HEK293 (cell line): Measurements from ENCODE around the gene HAND1.

Experiments used
- CTCF ChIA-PET: fragments of 350-600 bp; formaldehyde crosslinking; extraction: SDS; loops from one replicate; lab custom pipeline; 2021; ENCODE audit warnings: antibody characterized with exemption; lab: Yijun Ruan, JAX
- POLR2A ChIA-PET: fragments of 300-600 bp; formaldehyde crosslinking; extraction: SDS; loops from one replicate; lab custom pipeline; 2020; ENCODE audit warnings: antibody characterized with exemption, inconsistent platforms; lab: Yijun Ruan, JAX
- H3K27ac ChIP-seq: fragments of 200-500 bp; sonication (Bioruptor generic); 2 replicates; pipeline ENCODE4 v1.5.1; 2014; ENCODE audit warnings: low read depth, low read length, control low read depth, inconsistent platforms; ENCODE audit errors: extremely low read depth
- H3K36me3 ChIP-seq, 2 experiments: fragments of 200-500 bp in 1 of 2; sonication (Bioruptor generic) in 1 of 2; 1 replicate in 1 of 2; 2 replicates in 1 of 2; pipeline ENCODE4 v1.5.1; 2014 to 2017; ENCODE audit warnings: inconsistent platforms in 2 of 2, low read length in 2 of 2; ENCODE audit not compliant: control insufficient read depth in 2 of 2, insufficient read depth in 1 of 2
- H3K4me1 ChIP-seq: fragments of 200-500 bp; sonication (Bioruptor generic); 2 replicates; pipeline ENCODE4 v1.5.1; 2014; ENCODE audit warnings: mild to moderate bottlenecking, low read length, inconsistent platforms; ENCODE audit not compliant: control insufficient read depth, insufficient read depth
- H3K4me3 ChIP-seq: 2 replicates; pipeline ENCODE4 v1.5.1; 2011; ENCODE audit warnings: low read depth, mild to moderate bottlenecking, control low read depth, low read length, moderate library complexity
- H3K9me3 ChIP-seq: fragments of 200-500 bp; sonication (Bioruptor generic); 2 replicates; pipeline ENCODE4 v1.5.1; 2014; ENCODE audit warnings: low read depth, low read length, inconsistent platforms; ENCODE audit not compliant: control insufficient read depth, insufficient read depth
- BCL11A ChIP-seq: fragments of 450-650 bp; formaldehyde crosslinking; IDR thresholded peaks from 2 replicates; pipeline ENCODE4 v1.5.1; 2016; ENCODE audit warnings: low read depth, missing biosample characterization, missing genetic modification characterization
- BCL6B ChIP-seq: fragments of 450-650 bp; formaldehyde crosslinking; IDR thresholded peaks from 2 replicates; pipeline ENCODE4 v1.5.1; 2017; ENCODE audit warnings: missing biosample characterization, missing genetic modification characterization
- GLI4 ChIP-seq: fragments of 450-650 bp; formaldehyde crosslinking; IDR thresholded peaks from 2 replicates; pipeline ENCODE4 v1.5.1; 2016; ENCODE audit warnings: missing biosample characterization, missing genetic modification characterization
- KLF8 ChIP-seq: fragments of 450-650 bp; formaldehyde crosslinking; IDR thresholded peaks from 2 replicates; pipeline ENCODE4 v1.5.1; 2016; ENCODE audit warnings: missing biosample characterization, missing genetic modification characterization
- OVOL3 ChIP-seq: fragments of 450-650 bp; formaldehyde crosslinking; IDR thresholded peaks from 2 replicates; pipeline ENCODE4 v1.5.1; 2016; ENCODE audit warnings: missing biosample characterization, missing genetic modification characterization
- SALL2 ChIP-seq: fragments of 450-650 bp; formaldehyde crosslinking; IDR thresholded peaks from 2 replicates; pipeline ENCODE4 v1.5.0; 2017; ENCODE audit warnings: missing biosample characterization, mild to moderate bottlenecking, missing genetic modification characterization, borderline replicate concordance
- ZBTB1 ChIP-seq: fragments of 450-650 bp; formaldehyde crosslinking; IDR thresholded peaks from 2 replicates; pipeline ENCODE4 v1.5.1; 2016; ENCODE audit warnings: missing biosample characterization, missing genetic modification characterization
- ZBTB20 ChIP-seq: fragments of 450-650 bp; formaldehyde crosslinking; IDR thresholded peaks from 2 replicates; pipeline ENCODE4 v1.5.1; 2016; ENCODE audit warnings: missing biosample characterization, missing genetic modification characterization
- ZBTB8A ChIP-seq: fragments of 450-650 bp; formaldehyde crosslinking; IDR thresholded peaks from 2 replicates; pipeline ENCODE4 v1.5.1; 2016; ENCODE audit warnings: missing biosample characterization, missing genetic modification characterization
- ZNF140 ChIP-seq: fragments of 450-650 bp; formaldehyde crosslinking; IDR thresholded peaks from 2 replicates; pipeline ENCODE4 v1.5.1; 2016; ENCODE audit warnings: missing biosample characterization, missing genetic modification characterization
- ZNF146 ChIP-seq: fragments of 450-650 bp; formaldehyde crosslinking; IDR thresholded peaks from 2 replicates; pipeline ENCODE4 v1.5.1; 2016; ENCODE audit warnings: missing biosample characterization, missing genetic modification characterization
- ZNF23 ChIP-seq: fragments of 450-650 bp; formaldehyde crosslinking; IDR thresholded peaks from 2 replicates; pipeline ENCODE4 v1.5.1; 2016; ENCODE audit warnings: missing biosample characterization, missing genetic modification characterization, borderline replicate concordance
- ZNF266 ChIP-seq: fragments of 450-650 bp; formaldehyde crosslinking; IDR thresholded peaks from 2 replicates; pipeline ENCODE4 v1.5.1; 2016; ENCODE audit warnings: missing biosample characterization, missing genetic modification characterization, low read depth
- ZNF274 ChIP-seq, 2 experiments: fragments of 200-500 bp in 1 of 2; fragments of 450-650 bp in 1 of 2; sonication (Bioruptor generic) in 1 of 2; formaldehyde crosslinking in 1 of 2; IDR thresholded peaks; 2 replicates each; pipeline versions ENCODE4 v1.5.1 to v1.6.1; 2014 to 2016; ENCODE audit warnings: borderline replicate concordance in 1 of 2, inconsistent platforms in 1 of 2, low read length in 1 of 2, missing biosample characterization in 1 of 2, missing genetic modification characterization in 1 of 2
- ZNF518A ChIP-seq: fragments of 450-650 bp; formaldehyde crosslinking; conservative IDR thresholded peaks from 2 replicates; pipeline ENCODE4 v1.5.1; 2016; ENCODE audit warnings: low read depth, missing biosample characterization, missing genetic modification characterization
- ZNF544 ChIP-seq: fragments of 450-650 bp; formaldehyde crosslinking; IDR thresholded peaks from 2 replicates; pipeline ENCODE4 v1.5.0; 2017; ENCODE audit warnings: missing biosample characterization, missing genetic modification characterization
- ZNF560 ChIP-seq: fragments of 450-650 bp; formaldehyde crosslinking; IDR thresholded peaks from 2 replicates; pipeline ENCODE4 v1.5.1; 2017; ENCODE audit warnings: missing biosample characterization, missing genetic modification characterization, borderline replicate concordance
- ZNF623 ChIP-seq: fragments of 450-650 bp; formaldehyde crosslinking; IDR thresholded peaks from 2 replicates; pipeline ENCODE4 v1.5.1; 2016; ENCODE audit warnings: missing biosample characterization, missing genetic modification characterization
- ZNF626 ChIP-seq: fragments of 450-650 bp; sonication (Bioruptor Pico); formaldehyde crosslinking; IDR thresholded peaks from 2 replicates; pipeline ENCODE4 v1.5.1; 2018; ENCODE audit warnings: missing biosample characterization, missing genetic modification characterization, inconsistent platforms
- ZNF677 ChIP-seq: fragments of 450-650 bp; IDR thresholded peaks from 2 replicates; pipeline ENCODE4 v1.5.0; 2018; ENCODE audit warnings: missing biosample characterization, mild to moderate bottlenecking, missing genetic modification characterization, moderate library complexity
- ZNF830 ChIP-seq: fragments of 450-650 bp; IDR thresholded peaks from 2 replicates; pipeline ENCODE4 v1.5.0; 2018; ENCODE audit warnings: missing biosample characterization, missing genetic modification characterization, low read depth, mild to moderate bottlenecking, moderate library complexity
- ZSCAN30 ChIP-seq: fragments of 450-650 bp; IDR thresholded peaks from 2 replicates; pipeline ENCODE4 v1.5.1; 2018; ENCODE audit warnings: missing biosample characterization, mild to moderate bottlenecking, missing genetic modification characterization, moderate library complexity
- TF ChIP-seq, protein P1 (sequence below): fragments of 450-650 bp; formaldehyde crosslinking; IDR thresholded peaks from 2 replicates; pipeline ENCODE4 v1.5.1; 2016; ENCODE audit warnings: missing biosample characterization, missing genetic modification characterization
- TF ChIP-seq, protein P2 (sequence below): fragments of 450-650 bp; formaldehyde crosslinking; IDR thresholded peaks from 2 replicates; pipeline ENCODE4 v1.5.1; 2017; ENCODE audit warnings: missing biosample characterization, mild to moderate bottlenecking, missing genetic modification characterization, moderate library complexity

HAND1 gene

GRCh38 chr5:154486427-154486866 is 8.4 kb upstream of the HAND1 start (continued):
- TF ChIP-seq, protein P1, sequence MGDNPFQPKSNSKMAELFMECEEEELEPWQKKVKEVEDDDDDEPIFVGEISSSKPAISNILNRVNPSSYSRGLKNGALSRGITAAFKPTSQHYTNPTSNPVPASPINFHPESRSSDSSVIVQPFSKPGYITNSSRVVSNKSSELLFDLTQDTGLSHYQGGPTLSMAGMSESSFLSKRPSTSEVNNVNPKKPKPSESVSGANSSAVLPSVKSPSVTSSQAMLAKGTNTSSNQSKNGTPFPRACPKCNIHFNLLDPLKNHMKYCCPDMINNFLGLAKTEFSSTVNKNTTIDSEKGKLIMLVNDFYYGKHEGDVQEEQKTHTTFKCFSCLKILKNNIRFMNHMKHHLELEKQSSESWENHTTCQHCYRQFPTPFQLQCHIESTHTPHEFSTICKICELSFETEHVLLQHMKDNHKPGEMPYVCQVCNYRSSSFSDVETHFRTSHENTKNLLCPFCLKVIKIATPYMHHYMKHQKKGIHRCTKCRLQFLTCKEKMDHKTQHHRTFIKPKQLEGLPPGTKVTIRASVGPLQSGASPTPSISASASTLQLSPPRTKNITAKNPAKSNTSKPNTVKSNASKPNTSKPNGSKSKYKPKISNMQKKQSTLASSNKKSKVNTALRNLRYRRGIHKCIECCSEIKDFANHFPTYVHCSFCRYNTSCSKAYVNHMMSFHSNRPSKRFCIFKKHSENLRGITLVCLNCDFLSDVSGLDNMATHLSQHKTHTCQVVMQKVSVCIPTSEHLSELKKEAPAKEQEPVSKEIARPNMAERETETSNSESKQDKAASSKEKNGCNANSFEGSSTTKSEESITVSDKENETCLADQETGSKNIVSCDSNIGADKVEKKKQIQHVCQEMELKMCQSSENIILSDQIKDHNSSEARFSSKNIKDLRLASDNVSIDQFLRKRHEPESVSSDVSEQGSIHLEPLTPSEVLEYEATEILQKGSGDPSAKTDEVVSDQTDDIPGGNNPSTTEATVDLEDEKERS = no peak
- TF ChIP-seq ZBTB8A (tag by site-specific recombination) (peak; percentile 45; the same call in 1 of the 2 replicates), GLI4 (tag by site-specific recombination) (no peak), ZNF544 (no peak), ZNF23 (no peak), ZNF626 (tag by site-specific recombination) (no peak), ZNF623 (tag by site-specific recombination) (no peak)
- TF ChIP-seq, protein P2, sequence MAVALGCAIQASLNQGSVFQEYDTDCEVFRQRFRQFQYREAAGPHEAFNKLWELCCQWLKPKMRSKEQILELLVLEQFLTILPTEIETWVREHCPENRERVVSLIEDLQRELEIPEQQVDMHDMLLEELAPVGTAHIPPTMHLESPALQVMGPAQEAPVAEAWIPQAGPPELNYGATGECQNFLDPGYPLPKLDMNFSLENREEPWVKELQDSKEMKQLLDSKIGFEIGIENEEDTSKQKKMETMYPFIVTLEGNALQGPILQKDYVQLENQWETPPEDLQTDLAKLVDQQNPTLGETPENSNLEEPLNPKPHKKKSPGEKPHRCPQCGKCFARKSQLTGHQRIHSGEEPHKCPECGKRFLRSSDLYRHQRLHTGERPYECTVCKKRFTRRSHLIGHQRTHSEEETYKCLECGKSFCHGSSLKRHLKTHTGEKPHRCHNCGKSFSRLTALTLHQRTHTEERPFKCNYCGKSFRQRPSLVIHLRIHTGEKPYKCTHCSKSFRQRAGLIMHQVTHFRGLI (tag by site-specific recombination) = no peak

- CTCF ChIA-PET = interaction anchor here (0.5 to 0.9 kb wide), 3 partner anchors 124 to 678 kb away, joined by 3 to 5 read pairs (median 3); no protein-coding TSS in a partner anchor
- TF ChIP-seq ZSCAN30 (tag by site-specific recombination) (no peak), ZBTB20 (tag by site-specific recombination) (no peak), ZNF830 (tag by site-specific recombination) (no peak), BCL6B (tag by site-specific recombination) (no peak), KLF8 (tag by site-specific recombination) (no peak), ZNF274 (IDR thresholded peaks at IDR 0.05; ENCODE audit: low read length) (no peak), ZNF274 (tag by site-specific recombination; IDR thresholded peaks at IDR 0.05; ENCODE audit: borderline replicate concordance) (no peak), SALL2 (tag by site-specific recombination) (no peak), ZNF146 (no peak), ZNF560 (tag by site-specific recombination) (no peak), BCL11A (tag by site-specific recombination) (no peak), ZNF266 (no peak), ZBTB1 (tag by site-specific recombination) (no peak), ZNF544 (no peak), ZNF677 (tag by site-specific recombination) (no peak), ZNF140 (no peak), OVOL3 (tag by site-specific recombination) (no peak), ZNF518A (tag by site-specific recombination) (no peak)
Measured at GRCh38 chr5:154485850-154486426, 7.9 kb upstream of the HAND1 start.

More at GRCh38 chr5:154485850-154486426, 7.9 kb upstream of the HAND1 start:
- Histone ChIP-seq H3K27ac (no peak overlapping the region), H3K4me3 (no peak overlapping the region), H3K36me3 (no peaks in the 10 kb centered on the region), H3K9me3 (no peaks in the 10 kb centered on the region), H3K4me1 (peaks cover 20% of the 10 kb centered on the region)
- POLR2A ChIA-PET = no interaction called here
